OCI-LY1 (cell line): ENCODE data around the gene CAPG.

ENCODE experiments used
- H2AFZ ChIP-seq: fragments of 200-600 bp; sonication (generic), shearing (Covaris generic); 2 replicates; pipeline ENCODE4 v1.6.0; 2014; ENCODE audit warnings: antibody characterized with exemption, mild to moderate bottlenecking, low read length
- H3F3A ChIP-seq: fragments of 200-600 bp; sonication (generic), shearing (Covaris generic); 2 replicates; pipeline ENCODE4 v1.6.0; 2014; ENCODE audit warnings: mild to moderate bottlenecking, antibody characterized with exemption, low read length, moderate library complexity; ENCODE audit not compliant: insufficient read depth
- H3K27ac ChIP-seq: fragments of 200-600 bp; sonication (generic); 2 replicates; pipeline ENCODE4 v1.5.1; 2014; ENCODE audit warnings: low read length, mixed run types, mild to moderate bottlenecking, low read depth; ENCODE audit not compliant: poor library complexity, severe bottlenecking
- H3K27me3 ChIP-seq: fragments of 200-600 bp; sonication (generic); 2 replicates; pipeline ENCODE4 v1.6.0; 2014; ENCODE audit warnings: antibody characterized with exemption, mild to moderate bottlenecking, low read length, moderate library complexity; ENCODE audit not compliant: insufficient read depth
- H3K36me3 ChIP-seq: fragments of 200-600 bp; sonication (generic); 2 replicates; pipeline ENCODE4 v1.6.1; 2014; ENCODE audit warnings: mild to moderate bottlenecking, antibody characterized with exemption, low read length, moderate library complexity, mixed read lengths; ENCODE audit not compliant: insufficient read depth
- H3K4me1 ChIP-seq: fragments of 200-600 bp; sonication (generic); 2 replicates; pipeline ENCODE4 v1.5.1; 2014; ENCODE audit warnings: mild to moderate bottlenecking, low read length, moderate library complexity; ENCODE audit not compliant: insufficient read depth, severe bottlenecking
- H3K4me2 ChIP-seq: fragments of 200-600 bp; sonication (generic), shearing (Covaris generic); 2 replicates; pipeline ENCODE4 v1.6.1; 2014; ENCODE audit warnings: low read length
- H3K4me3 ChIP-seq: fragments of 200-600 bp; sonication (generic); 2 replicates; pipeline ENCODE4 v1.5.1; 2014; ENCODE audit warnings: low read length, low read depth, mild to moderate bottlenecking, mixed read lengths; ENCODE audit not compliant: poor library complexity, severe bottlenecking
- H3K79me2 ChIP-seq: fragments of 200-600 bp; shearing (Covaris generic); 2 replicates; pipeline ENCODE4 v1.6.1; 2016; ENCODE audit warnings: mixed run types, low read length, mixed read lengths; ENCODE audit not compliant: insufficient read depth
- H3K9ac ChIP-seq: fragments of 200-600 bp; sonication (generic), shearing (Covaris generic); 2 replicates; pipeline ENCODE4 v1.6.1; 2014; ENCODE audit warnings: mild to moderate bottlenecking, low read length, mixed read lengths
- H3K9me2 ChIP-seq: fragments of 200-600 bp; sonication (generic), shearing (Covaris generic); 2 replicates; pipeline ENCODE4 v1.6.1; 2014; ENCODE audit warnings: low read depth, mild to moderate bottlenecking, low read length, mixed read lengths
- H3K9me3 ChIP-seq: fragments of 200-600 bp; shearing (Covaris generic); 2 replicates; pipeline ENCODE4 v1.6.1; 2014; ENCODE audit warnings: low read length, mixed read lengths
- H4K20me1 ChIP-seq: fragments of 200-600 bp; sonication (generic), shearing (Covaris generic); 2 replicates; pipeline ENCODE4 v1.6.0; 2016; ENCODE audit warnings: mild to moderate bottlenecking, low read length; ENCODE audit not compliant: insufficient read depth
- CTCF ChIP-seq: fragments of 200-600 bp; sonication (generic), shearing (Covaris generic); IDR thresholded peaks from 2 replicates; pipeline ENCODE4 v1.5.1; 2017; ENCODE audit warnings: mild to moderate bottlenecking, antibody characterized with exemption, low read length, moderate library complexity, mixed read lengths
- EZH2 ChIP-seq: fragments of 200-600 bp; sonication (generic), shearing (Covaris generic); IDR thresholded peaks from 2 replicates; pipeline ENCODE4 v1.8.0; 2017; ENCODE audit warnings: borderline replicate concordance, mixed run types, mild to moderate bottlenecking, antibody characterized with exemption, low read length, moderate library complexity, mixed read lengths

CAPG gene

DNA sequence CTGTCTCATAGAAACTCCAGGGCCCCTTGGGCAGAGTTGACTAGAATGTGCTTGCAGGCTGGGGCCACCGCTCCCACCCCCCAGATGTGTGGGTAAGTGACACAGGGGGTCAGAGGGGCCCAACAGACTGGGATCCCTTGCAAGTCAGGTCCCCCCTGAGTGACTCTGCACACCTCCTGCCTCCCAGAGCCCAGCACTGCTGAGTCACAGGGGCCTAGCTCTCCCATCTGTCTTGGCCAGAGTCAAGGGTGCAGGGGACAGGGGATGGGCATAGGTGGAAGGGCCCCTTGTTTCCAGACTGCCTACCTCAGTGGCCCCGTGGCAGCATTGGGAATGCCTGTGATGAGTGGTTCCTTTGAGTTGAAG is 19.7 kb upstream of the CAPG start:
- TF ChIP-seq CTCF = no peak
- TF ChIP-seq EZH2 = no peak
- H3K9ac ChIP-seq = no peak overlapping the region
- no peaks in the 10 kb centered on the region for H3K9me3 ChIP-seq
- no peak overlapping the region for H3K4me2 ChIP-seq
- peaks cover 5% of the 10 kb centered on the region for H3K4me1 ChIP-seq
- no peaks in the 10 kb centered on the region for H4K20me1 ChIP-seq
- no peak overlapping the region for H2AFZ ChIP-seq
- H3K9me2 ChIP-seq = no peaks in the 10 kb centered on the region
- no peak overlapping the region for H3K27ac ChIP-seq
- H3K27me3 ChIP-seq = no peaks in the 10 kb centered on the region
- H3K4me3 ChIP-seq = no peak overlapping the region
- H3K79me2 ChIP-seq = no peaks in the 10 kb centered on the region
- no peaks in the 10 kb centered on the region for H3K36me3 ChIP-seq
- no peaks in the 10 kb centered on the region for H3F3A ChIP-seq

DNA sequence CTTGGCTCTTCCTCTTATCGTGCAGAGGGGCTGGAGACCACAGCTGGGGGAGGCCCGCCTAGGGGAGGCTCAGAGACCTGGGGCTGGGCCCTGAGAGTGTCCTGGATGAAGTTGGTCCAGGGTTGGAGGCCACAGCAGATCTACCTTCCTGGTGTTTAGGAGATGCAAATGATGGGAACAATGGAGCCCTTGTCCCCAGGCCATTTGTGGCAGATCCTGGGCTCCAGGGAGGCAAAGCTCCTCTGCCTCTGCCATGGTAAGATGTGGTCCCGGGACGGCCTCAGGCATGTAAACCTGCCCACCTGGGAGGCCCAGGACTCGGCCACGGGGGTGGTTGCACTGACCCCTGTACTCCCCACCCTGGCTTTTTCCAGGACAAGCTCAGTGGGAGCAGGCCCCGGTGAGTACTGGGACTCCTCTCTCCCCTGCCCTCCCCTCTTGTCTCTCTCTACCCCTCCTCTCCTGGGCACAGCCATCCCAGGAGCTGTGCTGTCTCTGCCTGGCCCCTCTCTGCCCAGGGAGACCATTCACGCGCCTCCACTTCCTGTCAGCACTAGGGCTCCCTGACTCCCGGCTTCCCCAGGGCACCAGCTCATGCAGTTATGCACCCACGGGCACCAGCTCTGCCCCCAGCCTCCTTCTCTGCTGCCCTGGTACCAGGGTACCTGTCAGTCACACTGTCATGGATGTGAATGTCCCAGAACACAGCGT is 19.2 kb upstream of the CAPG start:
- no peaks in the 10 kb centered on the region for H3K9me3 ChIP-seq
- H2AFZ ChIP-seq = no peak overlapping the region
- no peaks in the 10 kb centered on the region for H3K36me3 ChIP-seq
- H3K4me2 ChIP-seq = no peak overlapping the region
- H3K27me3 ChIP-seq = no peaks in the 10 kb centered on the region
- no peak overlapping the region for H3K27ac ChIP-seq
- no peaks in the 10 kb centered on the region for H3F3A ChIP-seq
- H3K79me2 ChIP-seq = no peaks in the 10 kb centered on the region
- no peak overlapping the region for H3K9ac ChIP-seq
- no peaks in the 10 kb centered on the region for H3K9me2 ChIP-seq
- H3K4me1 ChIP-seq = peaks cover 5% of the 10 kb centered on the region
- TF ChIP-seq CTCF = no peak
- no peak for TF ChIP-seq EZH2
- H4K20me1 ChIP-seq = no peaks in the 10 kb centered on the region
- H3K4me3 ChIP-seq = no peak overlapping the region

- no peak overlapping the region for H3K9ac ChIP-seq
- H3K9me3 ChIP-seq = no peaks in the 10 kb centered on the region
- no peak overlapping the region for H2AFZ ChIP-seq
- no peak overlapping the region for H3K27ac ChIP-seq
- no peaks in the 10 kb centered on the region for H3F3A ChIP-seq
- H3K4me1 ChIP-seq = peaks cover 5% of the 10 kb centered on the region
- no peak overlapping the region for H3K4me2 ChIP-seq
- no peaks in the 10 kb centered on the region for H3K36me3 ChIP-seq
- no peak overlapping the region for H3K4me3 ChIP-seq
- H3K27me3 ChIP-seq = no peaks in the 10 kb centered on the region
- TF ChIP-seq EZH2 (no peak), CTCF (no peak)
- no peaks in the 10 kb centered on the region for H3K9me2 ChIP-seq
- H3K79me2 ChIP-seq = no peaks in the 10 kb centered on the region
- H4K20me1 ChIP-seq = no peaks in the 10 kb centered on the region
Measured at GRCh38 chr2:85428343-85428881, 18.2 kb upstream of the CAPG start.
